Measurements from ENCODE around the gene ADAMTSL1. TPM values are rescaled to one million over a fixed set of nuclear protein-coding genes. Genes with fewer than 3 reads are reported as not detected.

The ADAMTSL1 gene, protein sequence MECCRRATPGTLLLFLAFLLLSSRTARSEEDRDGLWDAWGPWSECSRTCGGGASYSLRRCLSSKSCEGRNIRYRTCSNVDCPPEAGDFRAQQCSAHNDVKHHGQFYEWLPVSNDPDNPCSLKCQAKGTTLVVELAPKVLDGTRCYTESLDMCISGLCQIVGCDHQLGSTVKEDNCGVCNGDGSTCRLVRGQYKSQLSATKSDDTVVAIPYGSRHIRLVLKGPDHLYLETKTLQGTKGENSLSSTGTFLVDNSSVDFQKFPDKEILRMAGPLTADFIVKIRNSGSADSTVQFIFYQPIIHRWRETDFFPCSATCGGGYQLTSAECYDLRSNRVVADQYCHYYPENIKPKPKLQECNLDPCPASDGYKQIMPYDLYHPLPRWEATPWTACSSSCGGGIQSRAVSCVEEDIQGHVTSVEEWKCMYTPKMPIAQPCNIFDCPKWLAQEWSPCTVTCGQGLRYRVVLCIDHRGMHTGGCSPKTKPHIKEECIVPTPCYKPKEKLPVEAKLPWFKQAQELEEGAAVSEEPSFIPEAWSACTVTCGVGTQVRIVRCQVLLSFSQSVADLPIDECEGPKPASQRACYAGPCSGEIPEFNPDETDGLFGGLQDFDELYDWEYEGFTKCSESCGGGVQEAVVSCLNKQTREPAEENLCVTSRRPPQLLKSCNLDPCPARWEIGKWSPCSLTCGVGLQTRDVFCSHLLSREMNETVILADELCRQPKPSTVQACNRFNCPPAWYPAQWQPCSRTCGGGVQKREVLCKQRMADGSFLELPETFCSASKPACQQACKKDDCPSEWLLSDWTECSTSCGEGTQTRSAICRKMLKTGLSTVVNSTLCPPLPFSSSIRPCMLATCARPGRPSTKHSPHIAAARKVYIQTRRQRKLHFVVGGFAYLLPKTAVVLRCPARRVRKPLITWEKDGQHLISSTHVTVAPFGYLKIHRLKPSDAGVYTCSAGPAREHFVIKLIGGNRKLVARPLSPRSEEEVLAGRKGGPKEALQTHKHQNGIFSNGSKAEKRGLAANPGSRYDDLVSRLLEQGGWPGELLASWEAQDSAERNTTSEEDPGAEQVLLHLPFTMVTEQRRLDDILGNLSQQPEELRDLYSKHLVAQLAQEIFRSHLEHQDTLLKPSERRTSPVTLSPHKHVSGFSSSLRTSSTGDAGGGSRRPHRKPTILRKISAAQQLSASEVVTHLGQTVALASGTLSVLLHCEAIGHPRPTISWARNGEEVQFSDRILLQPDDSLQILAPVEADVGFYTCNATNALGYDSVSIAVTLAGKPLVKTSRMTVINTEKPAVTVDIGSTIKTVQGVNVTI (N-terminal part only)
- total RNA-seq, result not detected in 2 replicates

DNA sequence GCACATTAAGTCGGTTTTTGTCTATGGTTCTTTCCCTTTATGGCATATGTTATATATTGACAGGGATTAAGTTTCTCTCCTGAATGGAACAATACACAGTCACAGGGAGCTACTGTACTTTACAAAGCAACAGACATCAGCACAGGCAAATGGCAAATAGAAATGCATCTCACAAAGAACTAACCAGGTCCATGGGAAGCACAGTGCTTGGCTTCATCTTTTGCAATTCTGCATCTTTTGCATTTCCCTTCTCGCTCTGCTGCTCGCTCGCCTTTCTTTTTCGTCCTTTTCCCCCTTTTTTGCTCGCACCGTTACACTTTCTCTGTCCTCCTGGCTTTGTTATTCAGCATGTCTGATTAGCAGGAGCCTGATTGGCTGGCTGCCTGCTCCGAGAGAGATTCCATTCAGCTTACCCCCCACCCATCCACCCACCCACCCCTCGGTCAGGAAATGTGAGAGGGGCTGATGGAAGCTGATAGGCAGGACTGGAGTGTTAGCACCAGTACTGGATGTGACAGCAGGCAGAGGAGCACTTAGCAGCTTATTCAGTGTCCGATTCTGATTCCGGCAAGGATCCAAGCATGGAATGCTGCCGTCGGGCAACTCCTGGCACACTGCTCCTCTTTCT is at the start of gene ADAMTSL1:
Gene ADAMTSL1, plus strand, starts transcription at position 502 of the 628 bp plus-strand sequence. Its CDS starts 80 bp downstream, at position 582.
- intact Hi-C loops (cut with micrococcal nuclease), result no loop called here

DNA sequence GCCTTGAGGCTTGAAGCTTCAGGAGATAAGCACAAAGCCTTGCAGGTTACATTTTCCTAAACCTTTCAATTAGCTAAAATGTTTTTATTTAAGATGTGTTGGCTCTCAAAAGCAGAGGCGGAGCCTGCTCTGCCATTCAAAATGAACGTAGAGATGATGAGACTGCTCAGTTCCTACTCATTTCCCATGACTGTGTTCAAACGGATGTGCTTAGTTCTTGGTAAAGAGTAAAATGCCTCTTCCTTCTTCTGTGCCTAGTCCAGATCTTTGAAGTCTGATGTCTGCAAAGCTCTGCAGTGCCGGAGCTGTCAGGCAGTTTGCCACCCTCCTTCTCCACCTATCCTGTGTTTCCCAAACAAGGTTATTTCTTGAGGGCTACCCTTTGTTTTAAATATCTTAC is 46.3 kb upstream of the ADAMTSL1 start:
- intact Hi-C loops (cut with micrococcal nuclease), result no loop called here

DNA sequence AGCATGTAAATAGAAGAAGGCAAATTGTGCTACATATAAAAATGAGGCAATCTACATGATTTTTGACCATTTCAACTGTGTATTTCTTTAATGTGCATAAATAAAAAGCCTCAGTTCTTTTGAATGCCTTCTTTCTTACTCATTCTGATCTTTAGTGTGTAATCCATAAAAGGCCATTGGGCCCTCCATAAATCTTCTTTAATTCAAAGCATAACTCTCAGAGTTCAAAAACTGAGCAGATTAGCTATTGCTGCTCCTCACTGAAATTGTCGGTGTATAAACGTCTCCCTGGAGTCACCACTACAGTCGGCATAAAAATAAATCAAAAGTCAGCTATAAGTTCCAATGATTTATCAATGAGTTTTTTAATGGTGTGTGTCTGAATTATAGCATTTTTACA is 45.3 kb upstream of the ADAMTSL1 start:
- intact Hi-C loops (cut with micrococcal nuclease), result no loop called here

DNA sequence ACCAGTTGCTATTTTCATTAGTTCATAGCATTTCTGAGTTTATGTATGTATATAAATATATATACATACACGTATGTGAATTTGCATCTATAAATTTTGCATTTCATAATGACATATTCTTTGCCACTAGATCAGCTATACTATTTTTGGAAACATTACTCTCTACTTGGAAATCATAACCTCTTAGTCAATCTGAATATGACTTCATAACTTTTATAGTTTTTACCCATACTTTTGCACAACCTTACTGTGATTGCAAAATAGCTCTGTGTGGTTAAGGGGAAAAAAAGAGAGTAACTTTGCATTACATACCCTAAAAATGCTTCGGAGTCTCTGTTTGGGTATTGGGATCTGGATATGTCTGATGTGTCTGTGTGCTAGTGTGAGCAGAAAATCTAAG is 44.9 kb upstream of the ADAMTSL1 start:
- intact Hi-C loops (cut with micrococcal nuclease), result no loop called here

DNA sequence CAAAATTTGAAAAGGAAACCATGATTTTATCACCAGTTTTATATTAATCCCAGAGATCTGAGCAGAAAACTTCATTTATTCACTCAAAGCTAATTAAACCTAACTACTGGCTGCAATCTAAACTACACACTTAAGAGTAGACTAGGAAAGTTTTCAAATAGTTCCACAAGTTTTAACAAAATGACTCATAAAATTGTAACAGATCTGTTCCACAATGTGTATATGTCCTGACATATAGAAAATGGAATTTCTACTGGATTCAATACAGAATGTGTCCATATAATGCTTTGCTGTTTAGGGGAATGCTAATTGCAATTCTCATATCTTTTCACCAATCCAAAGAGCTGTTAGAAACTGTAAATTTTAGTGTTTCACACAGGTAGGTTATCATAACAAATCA is 40.3 kb upstream of the ADAMTSL1 start:
- intact Hi-C loops (cut with micrococcal nuclease), result no loop called here

DNA sequence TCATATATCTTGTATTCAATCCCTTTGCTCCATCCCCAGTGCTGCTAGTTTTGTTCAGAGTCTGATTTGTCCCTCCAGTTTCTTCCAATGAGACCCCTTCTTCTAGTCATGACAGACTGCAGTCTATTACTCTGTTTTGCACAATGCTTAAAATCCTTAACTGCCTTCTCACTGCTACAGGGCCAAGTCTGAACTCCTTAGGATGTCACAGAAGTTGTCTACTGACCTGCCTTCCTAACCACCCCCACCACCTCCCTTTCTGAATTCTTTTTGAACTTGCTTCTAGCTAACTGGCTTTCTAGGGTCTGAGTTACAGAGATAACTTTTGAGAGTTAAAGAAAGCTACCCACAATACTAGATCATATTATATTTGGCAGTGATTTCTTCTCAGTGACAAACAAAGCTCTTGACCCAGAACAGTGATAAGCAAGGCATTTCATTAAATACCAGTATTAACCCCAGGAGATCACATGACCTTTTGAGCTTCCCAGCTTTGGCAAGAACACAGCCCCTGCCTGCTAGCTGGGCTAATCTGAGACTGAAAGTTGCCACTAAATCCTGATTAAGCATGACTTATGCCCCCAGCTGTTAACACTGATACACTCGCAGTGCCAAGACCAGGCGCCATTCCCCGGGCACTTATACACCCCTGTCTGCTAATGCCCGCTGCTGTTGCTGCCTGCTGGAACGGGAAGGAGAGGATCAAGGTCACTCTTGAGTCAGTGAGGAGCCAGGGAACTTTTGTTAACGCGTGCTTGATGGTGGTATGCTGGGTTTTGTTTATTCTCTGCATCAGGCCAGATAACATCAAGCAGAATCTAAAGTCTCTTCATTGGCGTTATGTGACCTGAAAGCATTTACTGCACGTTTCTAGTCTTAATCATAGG is 36.4 kb upstream of the ADAMTSL1 start:
- intact Hi-C loops (cut with micrococcal nuclease), result no loop called here

DNA sequence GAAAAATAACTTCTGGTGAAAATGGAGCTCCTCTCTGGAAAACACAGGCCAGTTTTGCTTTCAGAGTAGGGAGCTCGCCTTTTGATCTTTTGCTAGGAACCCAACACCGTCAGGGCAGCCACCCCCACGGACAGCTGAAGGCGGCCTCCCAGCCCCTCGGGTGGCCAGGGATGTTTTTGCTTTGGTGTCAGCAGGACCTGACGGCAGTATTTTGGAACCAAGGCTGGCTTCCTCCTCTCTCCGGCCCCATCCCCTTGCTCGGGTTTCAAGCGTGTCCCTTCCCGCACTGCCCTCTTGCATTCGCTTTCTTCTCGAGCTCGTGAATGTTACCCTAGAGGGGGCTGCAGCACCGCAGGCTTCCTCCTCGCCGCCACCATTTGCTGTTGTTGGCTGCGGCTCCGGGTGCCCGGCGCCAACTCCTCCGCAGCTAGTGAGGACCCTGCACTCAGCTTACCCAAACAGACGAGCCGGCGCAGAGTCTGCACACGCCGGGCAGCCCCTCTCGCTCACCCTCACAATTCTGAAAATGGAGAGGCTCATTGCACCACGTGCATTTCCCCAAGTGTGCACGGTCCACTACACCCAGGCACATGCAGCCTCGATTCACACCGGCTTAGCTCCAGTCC is 35.5 kb upstream of the ADAMTSL1 start:
- intact Hi-C loops (cut with micrococcal nuclease), result no loop called here

DNA sequence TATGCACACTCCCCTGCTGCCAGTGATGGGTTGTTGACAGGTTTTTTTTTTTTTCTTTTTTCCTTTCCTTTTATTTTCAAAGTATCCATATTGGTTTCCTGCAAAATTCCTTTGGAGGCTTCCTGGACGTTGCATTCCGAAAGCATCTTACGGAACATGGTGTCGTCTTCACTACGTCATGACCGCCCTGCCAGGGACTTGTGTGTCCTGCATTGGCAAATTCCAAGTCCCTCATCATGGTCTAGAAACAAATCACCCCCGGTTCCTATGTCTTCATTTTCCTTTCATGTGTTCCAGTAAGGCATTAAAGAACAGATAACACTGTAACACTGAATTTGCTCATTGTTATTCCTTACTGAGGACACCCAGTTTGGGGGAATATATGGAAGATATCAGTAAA is 35.0 kb upstream of the ADAMTSL1 start:
- intact Hi-C loops (cut with micrococcal nuclease), result no loop called here

DNA sequence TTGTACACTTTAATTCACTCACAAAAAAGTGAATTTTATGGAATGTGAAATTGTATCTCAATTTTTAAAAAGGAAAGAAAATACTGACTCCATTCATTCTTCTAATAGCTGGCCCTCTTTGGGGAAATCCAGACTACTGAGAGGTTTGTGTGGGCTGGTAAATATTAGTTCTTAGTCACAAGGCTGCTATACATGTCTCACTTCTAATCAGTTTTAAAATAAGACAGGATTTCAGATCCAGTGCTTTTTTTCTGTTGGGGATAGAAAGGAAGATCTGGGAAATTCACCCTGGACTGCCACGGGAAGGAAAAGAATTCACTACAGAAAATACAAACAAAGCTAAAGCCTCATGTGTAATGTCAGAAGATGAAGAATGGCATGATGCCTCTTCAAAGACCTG is 32.7 kb upstream of the ADAMTSL1 start:
- intact Hi-C loops (cut with micrococcal nuclease), result no loop called here

DNA sequence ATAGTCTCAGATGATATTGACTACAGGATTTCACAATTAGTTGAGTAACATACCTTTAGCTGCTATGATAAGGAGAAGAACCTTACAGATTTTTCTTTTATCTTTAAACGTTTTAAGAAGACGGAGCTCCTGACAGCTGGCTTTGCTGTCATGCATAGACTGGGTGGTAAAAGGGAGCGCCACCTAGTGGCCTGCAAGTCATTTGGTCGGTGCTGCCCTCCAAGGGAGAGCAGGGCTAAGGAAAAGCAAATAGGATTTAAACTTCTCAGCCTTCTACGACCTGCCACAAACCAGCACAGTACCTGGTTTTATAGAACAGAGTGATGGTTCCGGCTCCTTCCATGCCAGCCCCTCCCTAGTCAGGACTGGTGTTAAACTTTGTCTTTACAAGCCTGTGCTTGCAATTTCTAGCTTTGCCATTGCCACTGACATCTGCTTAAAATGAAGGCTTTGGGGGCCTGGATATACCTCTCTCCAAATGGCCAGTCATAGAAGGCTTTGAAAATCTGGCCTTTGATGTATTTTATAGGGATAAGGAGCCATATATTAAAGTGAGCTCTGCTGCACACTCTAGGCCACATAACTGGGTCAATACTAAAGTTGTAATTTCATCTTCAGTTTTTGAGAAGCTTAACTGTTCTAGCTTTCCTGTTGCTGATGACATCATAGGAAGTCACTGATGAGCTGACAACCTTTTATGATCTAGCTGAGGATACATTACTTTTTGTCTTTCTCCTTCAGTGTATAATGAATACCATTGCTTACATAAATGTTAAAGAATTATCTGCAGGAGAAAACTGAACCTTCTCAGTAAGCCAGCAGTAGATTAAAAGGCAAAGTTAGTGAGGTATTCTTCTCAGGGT is 31.1 kb upstream of the ADAMTSL1 start:
- intact Hi-C loops (cut with micrococcal nuclease), result loop anchor here (1.0 kb wide), 1 partner anchor 188 kb away; no protein-coding TSS in a partner anchor

DNA sequence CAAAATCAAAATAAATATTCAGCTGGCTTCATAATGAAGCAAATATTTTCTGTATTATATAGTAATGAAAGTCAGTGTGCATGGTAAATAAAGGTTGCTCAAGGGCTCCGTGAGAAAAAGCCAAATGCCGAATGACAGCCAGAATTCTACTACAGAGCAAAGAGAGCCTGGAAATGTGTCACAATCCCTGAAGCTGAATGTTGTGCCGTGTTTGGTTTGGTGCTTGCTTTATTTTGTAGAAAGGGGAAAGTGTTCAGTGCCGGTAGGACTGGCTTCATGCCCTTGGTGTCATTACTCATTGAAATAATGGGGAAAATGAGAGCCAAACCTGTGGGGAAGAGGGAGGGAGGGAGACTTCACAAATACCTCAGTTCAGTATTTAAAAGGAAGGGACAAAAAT is 26.8 kb upstream of the ADAMTSL1 start:
- intact Hi-C loops (cut with micrococcal nuclease), result no loop called here

DNA sequence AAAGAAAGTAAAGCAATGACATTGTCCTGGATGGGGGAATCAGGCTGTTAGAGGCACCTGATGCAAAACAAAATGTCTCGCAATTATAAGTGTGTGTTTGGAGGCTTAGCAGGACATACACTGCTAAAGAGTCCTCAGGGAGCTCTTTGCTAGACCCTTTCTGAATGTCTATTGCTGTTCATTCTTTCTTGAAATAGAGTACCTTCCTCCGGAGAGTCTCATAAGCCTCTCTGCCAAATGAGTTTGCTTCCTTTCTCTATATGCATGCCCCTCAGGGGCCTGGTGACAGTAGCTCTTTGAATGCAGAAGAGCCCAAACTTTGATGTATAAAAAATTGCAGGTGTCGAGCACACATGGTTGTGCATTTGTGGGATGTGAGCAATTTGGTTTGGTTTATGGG is 26.4 kb upstream of the ADAMTSL1 start:
- intact Hi-C loops (cut with micrococcal nuclease), result no loop called here

DNA sequence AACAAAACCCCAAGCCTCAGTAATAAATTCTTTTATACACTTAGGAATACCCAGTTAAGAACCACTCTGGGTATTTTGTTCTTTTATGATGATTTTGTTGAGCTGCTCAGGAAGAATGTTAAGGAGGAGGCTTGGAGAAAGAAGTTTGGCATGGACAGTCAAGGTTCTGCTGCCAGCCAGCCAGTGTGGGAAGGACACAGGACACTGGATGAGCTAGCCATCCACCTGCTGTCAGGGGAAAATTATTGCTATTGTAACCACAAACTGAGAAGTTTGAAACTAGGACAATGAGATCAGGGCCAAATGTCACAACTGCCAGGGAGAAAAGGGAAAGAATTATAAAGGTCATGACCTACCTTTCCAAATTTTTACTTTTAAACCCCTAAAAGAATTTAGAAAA is 25.9 kb upstream of the ADAMTSL1 start:
- intact Hi-C loops (cut with micrococcal nuclease), result no loop called here

DNA sequence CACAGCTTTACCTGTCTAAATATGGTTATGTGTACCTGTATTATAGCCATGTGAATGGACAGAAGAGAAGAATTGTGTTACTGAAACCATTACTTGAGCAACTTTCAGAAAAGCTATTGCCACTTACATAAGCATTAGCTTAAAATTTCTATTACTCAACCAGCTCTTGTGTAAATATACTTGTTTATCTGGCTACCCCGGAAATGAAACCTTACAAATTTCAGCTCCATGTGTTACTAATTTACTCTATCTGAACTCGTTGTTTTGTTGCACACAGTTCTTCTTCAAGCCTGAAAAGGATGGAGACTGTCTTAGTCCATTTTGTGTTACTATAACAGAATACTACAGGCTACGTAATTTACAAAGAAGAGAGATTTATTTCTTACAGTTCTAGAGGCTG is 22.5 kb upstream of the ADAMTSL1 start:
- intact Hi-C loops (cut with micrococcal nuclease), result no loop called here

DNA sequence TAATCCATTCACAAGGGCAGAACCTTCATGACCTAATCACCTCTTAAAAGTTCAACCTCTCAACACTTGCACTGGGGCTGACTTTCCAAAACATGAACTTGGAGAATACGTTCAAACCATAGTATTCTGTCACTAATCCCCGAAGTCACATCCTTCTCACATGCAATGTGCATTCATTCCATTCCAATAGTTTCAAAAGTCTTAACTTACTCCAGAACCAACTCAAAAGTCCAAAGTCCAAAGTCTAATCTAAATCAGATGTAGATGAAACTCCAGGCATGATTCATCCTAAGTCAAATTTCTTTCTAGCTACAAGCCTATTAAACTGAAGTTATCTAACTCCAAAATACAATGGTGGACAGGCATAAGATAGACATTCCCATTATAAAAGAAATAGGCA is 21.7 kb upstream of the ADAMTSL1 start:
- intact Hi-C loops (cut with micrococcal nuclease), result no loop called here

DNA sequence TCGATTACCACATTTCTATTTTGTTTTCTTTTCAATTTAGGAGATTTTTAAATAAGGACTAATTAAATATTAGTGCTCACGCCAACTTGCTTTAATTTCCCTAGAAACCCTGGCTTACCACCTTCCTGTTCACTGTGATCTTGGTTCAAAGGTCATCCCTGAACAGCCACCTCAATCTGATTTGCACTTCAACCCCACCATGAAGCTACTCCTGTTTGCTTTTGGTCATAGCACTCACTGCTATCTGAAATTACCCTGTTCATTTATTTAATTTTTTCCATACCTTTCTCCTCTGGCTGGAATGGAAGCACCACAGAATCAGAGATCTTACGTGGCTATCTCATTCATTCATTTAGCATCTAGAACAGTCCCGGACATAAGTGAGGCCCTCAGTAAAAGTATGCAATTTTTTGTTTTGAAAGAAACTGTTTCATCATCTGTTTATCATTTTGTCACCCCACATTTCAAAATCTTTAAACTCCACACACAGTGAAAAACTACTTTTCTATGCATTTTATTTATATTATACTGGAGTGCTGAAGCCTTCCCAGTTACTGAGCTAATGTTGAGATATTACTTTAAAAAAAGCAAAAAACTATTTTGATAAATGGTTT is 17.2 kb upstream of the ADAMTSL1 start:
- intact Hi-C loops (cut with micrococcal nuclease), result no loop called here

DNA sequence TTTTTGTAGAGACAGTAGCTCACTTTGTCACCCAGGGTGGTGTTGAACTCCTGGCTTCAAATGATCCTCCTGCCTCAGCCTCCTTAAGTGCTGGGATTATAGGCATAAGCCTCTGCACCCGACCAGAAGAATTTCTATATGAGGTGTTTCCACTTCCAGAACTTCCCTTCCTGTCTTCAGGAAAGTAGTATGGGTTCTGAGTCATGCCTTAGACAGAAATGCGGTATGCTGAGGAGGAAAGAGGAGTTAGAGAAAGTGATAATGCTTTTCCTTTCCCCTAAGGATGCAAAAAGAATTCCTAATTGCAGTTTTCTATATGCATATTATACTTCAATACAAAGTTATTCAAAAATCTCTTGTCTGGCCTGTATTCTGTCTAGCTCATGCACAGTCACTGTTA is 16.4 kb upstream of the ADAMTSL1 start:
- intact Hi-C loops (cut with micrococcal nuclease), result no loop called here

DNA sequence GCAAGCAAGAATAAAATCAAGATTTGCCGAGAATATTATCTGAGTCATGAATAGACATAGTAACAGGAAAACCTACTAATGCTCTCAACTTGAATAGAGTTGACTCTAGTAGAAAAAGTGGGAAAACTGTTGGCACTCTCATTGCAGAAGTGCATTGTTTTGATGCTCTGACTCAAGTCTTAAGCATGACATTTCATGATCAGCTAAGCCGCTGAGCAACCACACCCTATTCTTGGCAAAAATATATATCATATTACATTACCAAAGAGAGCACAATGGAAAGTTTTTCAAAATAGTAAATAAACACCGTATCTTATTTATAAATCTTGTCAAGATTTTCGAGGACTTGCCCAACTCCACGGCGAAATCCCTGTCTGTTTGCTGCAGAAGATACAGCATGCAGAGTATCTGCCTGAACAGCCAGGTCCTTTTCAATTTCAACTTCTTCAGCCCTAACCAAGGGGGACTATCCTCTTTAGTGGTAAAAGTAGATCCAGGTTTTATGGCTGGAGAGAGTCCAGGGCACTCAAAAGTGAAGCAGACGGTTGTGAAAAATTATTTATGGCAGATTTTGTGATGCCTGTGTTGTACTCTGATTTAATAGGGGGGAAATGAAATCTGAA is 13.9 kb upstream of the ADAMTSL1 start:
- intact Hi-C loops (cut with micrococcal nuclease), result no loop called here
